HL-60 (cell line): ENCODE measurements around the gene XXYLT1.

ENCODE experiments used
- CTCF ChIP-seq: IDR thresholded peaks from one replicate; pipeline ENCODE4 v1.5.1; 2011; ENCODE audit warnings: low read length, control low read depth, inconsistent platforms; ENCODE audit not compliant: insufficient read depth
- GABPA ChIP-seq: IDR thresholded peaks from 2 replicates; pipeline ENCODE4 v1.6.1; 2012; ENCODE audit warnings: low read depth
- POLR2AphosphoS5 ChIP-seq: IDR thresholded peaks from 2 replicates; pipeline ENCODE4 v1.6.1; 2012; ENCODE audit warnings: low read depth
- TF ChIP-seq, protein P1 (sequence below): IDR thresholded peaks from 2 replicates; pipeline ENCODE4 v1.6.1; 2012; ENCODE audit warnings: low read depth; ENCODE audit not compliant: insufficient replicate concordance

DNA sequence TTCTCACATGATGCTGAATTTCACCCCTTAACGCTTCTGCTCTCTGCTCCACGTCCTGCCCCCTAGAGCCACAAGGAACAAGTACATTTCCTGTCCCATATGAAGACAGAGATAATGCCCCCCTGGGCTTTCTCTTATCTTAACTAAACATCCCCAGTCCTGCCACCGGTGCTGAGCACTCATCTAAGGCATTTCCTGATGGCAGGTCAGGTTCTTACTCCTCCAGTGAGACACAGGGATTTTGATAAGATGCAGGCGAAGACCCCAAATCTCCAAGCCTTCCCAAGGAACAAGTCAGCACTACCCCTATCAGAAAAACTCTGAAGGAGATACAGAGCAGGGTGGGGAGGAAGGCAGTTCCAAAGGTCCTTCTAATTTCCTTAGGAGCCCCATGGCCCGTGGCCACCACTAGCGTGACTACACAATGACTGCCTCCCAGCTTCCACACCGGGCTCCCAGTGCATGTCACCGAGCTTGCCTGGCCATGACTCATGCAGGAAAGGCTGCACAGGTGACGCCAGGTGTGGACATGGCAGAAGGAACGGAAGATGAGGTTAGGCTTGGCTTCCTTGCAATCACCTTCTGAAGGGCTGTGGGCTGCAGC is 152.9 kb downstream of the XXYLT1 start:
- peak; percentile 3 for TF ChIP-seq CTCF
- TF ChIP-seq, protein P1, sequence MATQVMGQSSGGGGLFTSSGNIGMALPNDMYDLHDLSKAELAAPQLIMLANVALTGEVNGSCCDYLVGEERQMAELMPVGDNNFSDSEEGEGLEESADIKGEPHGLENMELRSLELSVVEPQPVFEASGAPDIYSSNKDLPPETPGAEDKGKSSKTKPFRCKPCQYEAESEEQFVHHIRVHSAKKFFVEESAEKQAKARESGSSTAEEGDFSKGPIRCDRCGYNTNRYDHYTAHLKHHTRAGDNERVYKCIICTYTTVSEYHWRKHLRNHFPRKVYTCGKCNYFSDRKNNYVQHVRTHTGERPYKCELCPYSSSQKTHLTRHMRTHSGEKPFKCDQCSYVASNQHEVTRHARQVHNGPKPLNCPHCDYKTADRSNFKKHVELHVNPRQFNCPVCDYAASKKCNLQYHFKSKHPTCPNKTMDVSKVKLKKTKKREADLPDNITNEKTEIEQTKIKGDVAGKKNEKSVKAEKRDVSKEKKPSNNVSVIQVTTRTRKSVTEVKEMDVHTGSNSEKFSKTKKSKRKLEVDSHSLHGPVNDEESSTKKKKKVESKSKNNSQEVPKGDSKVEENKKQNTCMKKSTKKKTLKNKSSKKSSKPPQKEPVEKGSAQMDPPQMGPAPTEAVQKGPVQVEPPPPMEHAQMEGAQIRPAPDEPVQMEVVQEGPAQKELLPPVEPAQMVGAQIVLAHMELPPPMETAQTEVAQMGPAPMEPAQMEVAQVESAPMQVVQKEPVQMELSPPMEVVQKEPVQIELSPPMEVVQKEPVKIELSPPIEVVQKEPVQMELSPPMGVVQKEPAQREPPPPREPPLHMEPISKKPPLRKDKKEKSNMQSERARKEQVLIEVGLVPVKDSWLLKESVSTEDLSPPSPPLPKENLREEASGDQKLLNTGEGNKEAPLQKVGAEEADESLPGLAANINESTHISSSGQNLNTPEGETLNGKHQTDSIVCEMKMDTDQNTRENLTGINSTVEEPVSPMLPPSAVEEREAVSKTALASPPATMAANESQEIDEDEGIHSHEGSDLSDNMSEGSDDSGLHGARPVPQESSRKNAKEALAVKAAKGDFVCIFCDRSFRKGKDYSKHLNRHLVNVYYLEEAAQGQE = no peak
- no peak for TF ChIP-seq POLR2AphosphoS5
- no peak for TF ChIP-seq GABPA
